Measurements from ENCODE around the gene GRWD1.

The GRWD1 gene

DNA sequence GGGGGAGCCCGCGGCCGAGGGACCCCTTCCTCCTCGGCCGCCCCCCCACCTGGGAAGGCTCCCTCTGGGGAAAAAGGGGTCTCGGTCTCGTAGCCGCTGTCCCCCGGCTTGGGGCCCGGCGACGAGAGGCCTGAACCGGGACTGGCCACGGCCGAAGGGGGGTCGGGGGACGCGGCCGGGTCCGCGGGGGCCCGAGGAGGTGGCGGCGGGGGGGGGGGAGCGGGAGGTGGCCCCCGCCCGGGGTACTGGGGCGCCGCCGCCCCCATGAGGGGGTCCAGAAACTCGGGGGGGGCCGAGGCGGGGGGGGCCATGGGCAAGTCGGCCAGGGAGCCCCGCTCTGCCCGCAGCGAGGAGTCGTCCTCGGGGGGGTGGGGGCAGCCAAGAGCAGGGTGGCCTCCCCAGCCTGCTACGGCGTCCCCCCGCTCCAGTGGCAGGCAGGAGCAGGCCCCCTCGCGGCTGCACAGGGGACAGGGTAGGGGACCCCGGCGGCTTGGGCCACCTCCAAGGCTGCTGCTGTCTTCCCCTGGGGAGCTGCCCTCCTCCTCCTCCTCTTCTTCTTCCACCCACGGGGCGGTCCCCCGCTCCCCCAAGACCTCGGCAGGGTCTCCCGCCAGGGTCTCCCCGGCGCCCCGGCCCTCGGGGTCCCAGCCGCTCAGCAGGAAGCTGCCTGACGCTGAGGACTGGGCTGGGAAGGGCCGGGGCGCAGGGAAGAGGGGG, 53.0 kb downstream of the GRWD1 start:
- Mint-ChIP-seq H3K27ac (no peak overlapping the region), H3K4me3 (no peak overlapping the region), H3K9me3 (no peaks in the 10 kb centered on the region), H3K36me3 (no peaks in the 10 kb centered on the region), H3K27me3 (peaks cover 34% of the 10 kb centered on the region), H3K4me1 (peaks cover 25% of the 10 kb centered on the region)
- DNase-seq (ENCODE audit: low spot score in 2 of 2) (no peak), ATAC-seq (ENCODE audit: low read depth) (no peak)

DNA sequence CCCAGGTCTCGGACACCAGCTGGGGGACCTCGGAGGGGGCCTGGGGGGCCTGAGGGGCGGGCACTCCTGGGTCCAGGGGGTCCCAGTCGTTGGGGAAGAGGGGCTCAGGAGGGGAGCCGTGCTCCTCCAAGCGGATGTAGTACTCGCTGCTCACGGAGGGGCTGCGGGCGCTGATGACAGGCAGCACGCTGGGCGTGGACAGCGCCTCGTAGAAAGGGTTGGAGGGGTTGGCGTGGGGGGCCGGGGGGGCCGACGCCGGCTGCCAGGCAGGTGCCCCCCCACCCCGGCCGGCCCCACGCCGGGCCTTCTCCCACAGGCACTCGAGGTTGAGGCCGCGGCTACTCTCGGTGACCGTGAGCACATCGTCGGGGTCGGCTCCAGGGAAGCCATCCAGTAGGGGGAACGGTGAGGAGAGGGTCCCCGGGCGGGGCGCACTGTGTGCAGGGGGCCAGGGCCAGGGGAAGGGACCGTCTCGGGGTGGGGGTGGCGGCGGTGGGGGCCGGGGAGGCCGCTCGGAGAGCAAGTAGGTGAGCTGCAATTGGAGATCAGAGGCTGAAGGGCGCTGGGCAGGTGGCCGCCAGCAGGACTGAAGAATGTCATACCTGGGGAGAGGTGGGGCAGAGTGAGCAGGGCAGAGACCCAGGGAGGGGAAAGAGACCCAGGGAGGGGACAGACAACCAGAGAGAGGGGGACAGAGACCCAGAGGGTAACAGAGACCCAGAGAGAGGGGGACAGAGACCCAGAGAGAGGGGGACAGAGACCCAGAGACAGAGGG, 53.7 kb downstream of the GRWD1 start:
- DNase-seq (ENCODE audit: low spot score in 2 of 2), result no peak
- H3K4me3 Mint-ChIP-seq, result no peak overlapping the region
- no peak for ATAC-seq (ENCODE audit: low read depth)
- H3K27ac Mint-ChIP-seq, result no peak overlapping the region
- peaks cover 24% of the 10 kb centered on the region for H3K4me1 Mint-ChIP-seq
- peaks cover 29% of the 10 kb centered on the region for H3K27me3 Mint-ChIP-seq
- no peaks in the 10 kb centered on the region for H3K36me3 Mint-ChIP-seq
- no peaks in the 10 kb centered on the region for H3K9me3 Mint-ChIP-seq

DNA sequence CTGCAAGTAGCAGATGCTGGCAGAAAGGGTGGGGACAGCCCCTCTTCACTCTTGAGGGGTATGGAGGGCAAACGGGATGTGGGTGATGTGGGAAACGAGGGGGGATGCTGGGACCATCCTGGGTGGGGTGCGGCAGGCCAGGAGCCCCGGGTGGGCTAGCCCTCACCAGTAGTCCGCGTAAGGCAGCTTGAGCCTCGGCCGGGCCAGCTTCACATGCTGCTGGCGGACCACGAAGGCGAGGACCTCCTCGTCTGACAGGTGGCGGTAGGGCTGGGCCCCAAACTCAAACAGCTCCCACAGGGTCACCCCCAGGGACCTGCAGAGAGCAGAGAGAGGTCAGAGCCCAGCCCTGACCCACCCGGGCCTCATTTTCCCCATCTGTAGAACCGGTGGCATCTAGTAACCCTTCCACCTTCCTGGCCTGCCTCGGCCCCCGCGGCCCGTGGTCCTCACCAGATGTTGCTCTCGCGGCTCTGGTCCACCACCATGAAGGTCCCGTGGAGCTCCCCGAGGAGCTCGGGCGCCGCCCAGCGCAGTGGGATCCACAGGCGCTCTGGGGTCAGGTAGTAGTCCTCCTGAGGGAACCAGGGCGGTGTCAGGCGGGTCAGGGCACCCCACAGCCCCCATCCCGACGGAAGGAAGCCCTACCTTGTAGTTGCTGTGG, 55.2 kb downstream of the GRWD1 start:
- ATAC-seq (ENCODE audit: low read depth), result no peak
- Mint-ChIP-seq H3K27ac (no peak overlapping the region), H3K9me3 (no peaks in the 10 kb centered on the region), H3K4me3 (peak overlapping the region; percentile 74), H3K27me3 (peaks cover 17% of the 10 kb centered on the region), H3K36me3 (no peaks in the 10 kb centered on the region), H3K4me1 (peaks cover 24% of the 10 kb centered on the region)
- no peak for DNase-seq (ENCODE audit: low spot score in 2 of 2)

DNA sequence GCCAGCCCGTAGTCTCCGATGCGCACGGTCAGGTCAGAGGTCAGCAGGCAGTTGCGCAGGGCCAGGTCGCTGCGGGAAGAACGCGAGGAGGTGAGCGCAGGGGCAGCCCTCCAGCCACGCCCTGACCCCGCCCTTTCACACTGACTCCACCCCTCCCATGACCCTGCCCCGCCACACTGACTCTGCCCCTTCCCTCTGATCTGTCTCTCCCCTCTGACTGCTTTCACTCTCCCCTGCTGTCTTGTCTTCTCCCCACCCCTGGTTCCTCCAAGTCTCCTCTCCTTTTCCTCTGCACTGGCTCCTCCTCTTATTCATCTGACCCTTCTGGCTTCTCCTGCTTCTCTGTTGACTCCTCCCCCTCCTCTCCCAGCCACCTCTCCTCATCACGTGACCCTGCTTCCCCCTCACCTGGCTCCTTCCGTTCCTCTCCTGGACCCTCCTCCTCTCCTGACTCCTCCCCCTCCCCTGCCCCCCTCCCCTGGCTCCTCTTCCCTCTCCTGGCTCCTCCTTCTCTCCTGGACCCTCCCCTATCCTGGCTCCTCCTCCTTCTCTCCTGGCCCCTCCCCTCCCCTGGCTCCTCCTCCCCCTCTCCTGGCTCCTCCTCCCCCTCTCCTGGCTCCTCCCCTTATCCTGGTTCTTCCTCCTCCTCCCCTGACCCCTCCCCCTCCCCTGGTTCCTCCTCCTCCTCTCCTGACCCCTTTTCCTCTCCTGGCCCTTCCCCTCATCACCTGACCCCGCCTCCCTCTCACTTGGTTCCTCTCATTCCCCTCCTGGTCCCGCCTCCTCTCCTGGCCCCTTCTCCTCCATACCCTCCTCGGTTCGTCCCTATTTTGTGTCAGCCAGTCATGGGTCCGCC, 55.9 kb downstream of the GRWD1 start:
- Mint-ChIP-seq H3K27me3 (peaks cover 17% of the 10 kb centered on the region), H3K4me3 (peak overlapping the region; percentile 74), H3K36me3 (no peaks in the 10 kb centered on the region), H3K4me1 (peaks cover 24% of the 10 kb centered on the region), H3K27ac (peak overlapping the region; percentile 55), H3K9me3 (no peaks in the 10 kb centered on the region)
- DNase-seq (ENCODE audit: low spot score in 2 of 2) (no peak), ATAC-seq (ENCODE audit: low read depth) (peak; percentile 30)

DNA sequence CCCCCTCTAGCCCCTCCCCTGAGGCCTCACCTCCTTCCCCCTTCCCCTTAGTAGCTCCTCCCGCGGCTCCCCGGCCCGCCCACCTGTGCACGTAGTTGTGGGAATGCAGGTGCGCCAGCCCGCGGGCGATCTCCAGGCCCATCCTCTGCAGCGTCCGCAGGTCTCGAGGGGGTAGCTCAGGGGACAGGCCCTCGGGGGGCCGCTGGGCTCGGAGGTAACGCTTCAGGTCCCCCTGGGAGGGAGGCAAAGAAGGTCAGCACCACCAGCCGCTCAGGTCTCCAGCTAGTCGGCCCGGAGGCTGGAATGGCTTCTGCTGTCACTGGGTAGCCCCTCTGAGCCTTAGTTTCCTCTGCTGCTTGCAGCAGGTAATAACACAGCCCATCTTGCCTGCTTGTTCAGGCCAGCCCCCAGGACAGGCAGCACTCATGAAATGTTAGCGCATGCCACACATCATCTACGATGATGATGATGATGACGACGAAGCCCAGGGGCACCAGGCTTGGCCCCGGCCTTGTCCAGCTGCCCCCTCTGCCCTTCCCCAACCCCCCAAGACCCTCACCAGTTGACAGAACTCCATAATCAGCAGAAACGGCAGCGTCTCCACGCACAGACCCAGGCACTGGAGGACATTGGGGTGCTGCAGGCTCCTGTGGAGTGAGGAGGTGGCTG, 56.7 kb downstream of the GRWD1 start:
- peaks cover 23% of the 10 kb centered on the region for H3K4me1 Mint-ChIP-seq
- H3K4me3 Mint-ChIP-seq, result peak overlapping the region; percentile 74
- no peaks in the 10 kb centered on the region for H3K36me3 Mint-ChIP-seq
- peak in 1 of 2 donors; percentile 63 for DNase-seq (ENCODE audit: low spot score in 2 of 2)
- no peaks in the 10 kb centered on the region for H3K9me3 Mint-ChIP-seq
- peaks cover 12% of the 10 kb centered on the region for H3K27me3 Mint-ChIP-seq
- ATAC-seq (ENCODE audit: low read depth), result peak; percentile 76
- H3K27ac Mint-ChIP-seq, result no peak overlapping the region

DNA sequence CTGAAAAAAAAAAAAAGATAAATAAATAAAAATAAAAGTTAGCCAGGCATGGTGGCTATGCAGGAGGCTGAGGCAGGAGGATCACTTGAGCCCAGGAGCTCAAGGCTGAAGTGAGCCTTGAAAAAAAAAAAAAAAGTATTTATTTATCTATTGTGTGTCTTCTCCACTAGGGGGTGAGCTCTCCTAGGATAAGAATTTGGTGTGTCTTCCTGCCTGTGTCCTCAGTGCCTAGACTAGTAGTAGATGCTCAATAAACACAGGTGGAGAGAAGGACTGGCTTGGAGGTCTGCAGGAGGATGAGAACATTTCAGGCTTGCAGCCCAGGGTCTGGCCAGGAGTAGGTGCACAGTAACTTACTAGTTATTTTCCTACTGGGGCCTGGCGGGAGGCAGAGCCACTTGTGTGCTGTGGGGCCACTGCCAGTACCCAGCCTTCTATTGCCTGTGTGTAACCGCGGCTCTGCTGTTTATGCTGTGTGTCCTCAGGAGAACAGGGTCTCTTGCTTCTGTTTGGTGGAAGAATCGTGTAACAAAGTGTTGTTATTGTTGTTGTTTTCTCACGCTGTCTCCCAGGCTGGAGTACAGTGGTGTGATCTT, 60.5 kb downstream of the GRWD1 start:
- H3K27me3 Mint-ChIP-seq, result peaks cover 13% of the 10 kb centered on the region
- DNase-seq (ENCODE audit: low spot score in 2 of 2) (no peak), ATAC-seq (ENCODE audit: low read depth) (peak; percentile 21)
- H3K4me1 Mint-ChIP-seq, result peaks cover 21% of the 10 kb centered on the region
- no peaks in the 10 kb centered on the region for H3K9me3 Mint-ChIP-seq
- no peaks in the 10 kb centered on the region for H3K36me3 Mint-ChIP-seq
- no peak overlapping the region for H3K27ac Mint-ChIP-seq
- no peak overlapping the region for H3K4me3 Mint-ChIP-seq
